ENCODE results near the gene DDX25. TPM values are rescaled to one million over a fixed set of nuclear protein-coding genes. Genes with fewer than 3 reads are reported as not detected.

The DDX25 gene
- total and polyA plus RNA-seq, 2 of the 13 experiments (the other 11 are each of a cell fraction or from before 2014, with no cell fraction given) = 0.17 to 0.29 TPM

- TF ChIP-seq THAP11 (CRISPR knock-in tag; IDR thresholded peaks at IDR 0.05) (peak; percentile 2; the same call in 1 of the 2 replicates), TAF15 (IDR thresholded peaks at IDR 0.05; ENCODE audit: low read depth, low read length, poor library complexity, severe bottlenecking) (no peak), ZNF280B (CRISPR knock-in tag; IDR thresholded peaks at IDR 0.05; ENCODE audit: borderline replicate concordance) (0 out of 2 replicates have a peak, but pooled peaks have one; percentile 15), MAFF (IDR thresholded peaks at IDR 0.05; ENCODE audit: low read depth, low read length) (no peak), HIVEP1 (CRISPR knock-in tag; IDR thresholded peaks at IDR 0.05) (peak; percentile 65; the same call in 1 of the 2 replicates), CENPT (CRISPR knock-in tag; IDR thresholded peaks at IDR 0.05; ENCODE audit: low read depth) (0 out of 2 replicates have a peak, but pooled peaks have one; percentile 85), KIAA2018 (CRISPR knock-in tag; IDR thresholded peaks at IDR 0.05; ENCODE audit: borderline replicate concordance) (0 out of 2 replicates have a peak, but pooled peaks have one; percentile 45), RBM39 (IDR thresholded peaks at IDR 0.05; ENCODE audit: low read depth, low read length, poor library complexity, severe bottlenecking) (no peak), MEF2D (CRISPR knock-in tag; IDR thresholded peaks at IDR 0.05) (no peak), ZNF563 (CRISPR knock-in tag; IDR thresholded peaks at IDR 0.05) (peak; percentile 40; the same call in 1 of the 2 replicates), ZNF558 (CRISPR knock-in tag; IDR thresholded peaks at IDR 0.05; ENCODE audit: borderline replicate concordance) (no peak; the same call in 1 of the 2 replicates), YEATS2 (CRISPR knock-in tag; IDR thresholded peaks at IDR 0.05; ENCODE audit: borderline replicate concordance) (no peak)
- TF ChIP-seq, protein P1, sequence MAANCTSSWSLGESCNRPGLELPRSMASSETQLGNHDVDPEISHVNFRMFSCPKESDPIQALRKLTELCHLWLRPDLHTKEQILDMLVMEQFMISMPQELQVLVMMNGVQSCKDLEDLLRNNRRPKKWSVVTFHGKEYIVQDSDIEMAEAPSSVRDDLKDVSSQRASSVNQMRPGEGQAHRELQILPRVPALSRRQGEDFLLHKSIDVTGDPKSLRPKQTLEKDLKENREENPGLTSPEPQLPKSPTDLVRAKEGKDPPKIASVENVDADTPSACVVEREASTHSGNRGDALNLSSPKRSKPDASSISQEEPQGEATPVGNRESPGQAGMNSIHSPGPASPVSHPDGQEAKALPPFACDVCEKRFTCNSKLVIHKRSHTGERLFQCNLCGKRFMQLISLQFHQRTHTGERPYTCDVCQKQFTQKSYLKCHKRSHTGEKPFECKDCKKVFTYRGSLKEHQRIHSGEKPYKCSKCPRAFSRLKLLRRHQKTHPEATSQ (CRISPR knock-in tag; IDR thresholded peaks at IDR 0.05; ENCODE audit: borderline replicate concordance) = no peak
These were observed 16.7 kb upstream of the DDX25 start, which contains the start of gene HYLS1 (continued) for GRCh38 chr11:125887373-125888324.
